Smooth muscle cell (in vitro differentiated cells): Measurements from ENCODE around the gene CENPX. TPM values are rescaled to one million over a fixed set of nuclear protein-coding genes. Genes with fewer than 3 reads are reported as not detected.

ENCODE experiments used
- DNase-seq: peaks from one replicate; lab custom pipeline; 2025; ENCODE audit not compliant: unreplicated experiment; lab: John Stamatoyannopoulos, UW
- H2AFZ ChIP-seq: fragments of 200-600 bp; sonication (generic); 2 replicates; pipeline ENCODE4 v1.6.0; 2016; ENCODE audit warnings: antibody characterized with exemption, low read depth, mild to moderate bottlenecking
- H3F3A ChIP-seq: fragments of 200-600 bp; sonication (generic); 2 replicates; pipeline ENCODE4 v1.6.0; 2017; ENCODE audit warnings: antibody characterized with exemption, low read depth
- H3K27ac ChIP-seq: fragments of 200-600 bp; sonication (generic); 2 replicates; pipeline ENCODE4 v1.5.1; 2016; ENCODE audit warnings: low read depth, mild to moderate bottlenecking
- H3K27me3 ChIP-seq: fragments of 200-600 bp; sonication (generic); 2 replicates; pipeline ENCODE4 v1.6.1; 2016; ENCODE audit warnings: low read depth, mild to moderate bottlenecking
- H3K36me3 ChIP-seq: fragments of 200-600 bp; sonication (generic); 2 replicates; pipeline ENCODE4 v1.5.1; 2016; ENCODE audit warnings: low read depth
- H3K4me1 ChIP-seq: fragments of 200-600 bp; sonication (generic); 2 replicates; pipeline ENCODE4 v1.5.1; 2016; ENCODE audit warnings: low read depth
- H3K4me2 ChIP-seq: fragments of 200-600 bp; sonication (generic); 2 replicates; pipeline ENCODE4 v1.6.0; 2016; ENCODE audit warnings: mild to moderate bottlenecking
- H3K4me3 ChIP-seq: fragments of 200-600 bp; sonication (generic); 2 replicates; pipeline ENCODE4 v1.5.1; 2016; ENCODE audit warnings: mild to moderate bottlenecking
- H3K79me2 ChIP-seq: fragments of 200-600 bp; sonication (generic); 2 replicates; pipeline ENCODE4 v1.6.0; 2016; ENCODE audit warnings: low read depth, mild to moderate bottlenecking
- H3K9ac ChIP-seq: fragments of 200-600 bp; sonication (generic); 2 replicates; pipeline ENCODE4 v1.6.0; 2016; ENCODE audit warnings: low read depth
- H3K9me3 ChIP-seq: fragments of 200-600 bp; sonication (generic); replicated peaks from 2 replicates; pipeline ENCODE4 v1.5.1; 2016; ENCODE audit warnings: low read depth
- H4K20me1 ChIP-seq: fragments of 200-600 bp; sonication (generic); 2 replicates; pipeline ENCODE4 v1.6.0; 2016; ENCODE audit warnings: low read depth
- WGBS: methylation state at CpG from one replicate; pipeline ENCODE4 v1.1.7; 2016; ENCODE audit warnings: low lambda C conversion rate; 5-methylcytosine and 5-hydroxymethylcytosine counted together
- polyA plus RNA-seq: library from polyadenylated mRNA; unstranded; fragments of >200 nt; fragmentation: Nextera tagmentation; extraction: Ambion mirVana; gene quantifications from 2 replicates; pipeline ENCODE4 v1.2.1, GENCODE V29; 2016
- total RNA-seq: library from RNA; depleted of rRNA; stranded (reverse); fragments of >200 nt; gene quantifications from 2 replicates; pipeline ENCODE4 v1.2.3, GENCODE V29; 2014
- TF ChIP-seq, protein P1 (sequence below): fragments of 200-600 bp; sonication (generic); IDR thresholded peaks from 2 replicates; pipeline ENCODE4 v1.5.1; 2017; ENCODE audit warnings: borderline replicate concordance, mild to moderate bottlenecking, antibody characterized with exemption; ENCODE audit not compliant: insufficient read depth, poor library complexity, severe bottlenecking

Gene CENPX
- total and polyA plus RNA-seq, 2 experiments from 2014 or later = 44.6 to 57.5 TPM

DNA sequence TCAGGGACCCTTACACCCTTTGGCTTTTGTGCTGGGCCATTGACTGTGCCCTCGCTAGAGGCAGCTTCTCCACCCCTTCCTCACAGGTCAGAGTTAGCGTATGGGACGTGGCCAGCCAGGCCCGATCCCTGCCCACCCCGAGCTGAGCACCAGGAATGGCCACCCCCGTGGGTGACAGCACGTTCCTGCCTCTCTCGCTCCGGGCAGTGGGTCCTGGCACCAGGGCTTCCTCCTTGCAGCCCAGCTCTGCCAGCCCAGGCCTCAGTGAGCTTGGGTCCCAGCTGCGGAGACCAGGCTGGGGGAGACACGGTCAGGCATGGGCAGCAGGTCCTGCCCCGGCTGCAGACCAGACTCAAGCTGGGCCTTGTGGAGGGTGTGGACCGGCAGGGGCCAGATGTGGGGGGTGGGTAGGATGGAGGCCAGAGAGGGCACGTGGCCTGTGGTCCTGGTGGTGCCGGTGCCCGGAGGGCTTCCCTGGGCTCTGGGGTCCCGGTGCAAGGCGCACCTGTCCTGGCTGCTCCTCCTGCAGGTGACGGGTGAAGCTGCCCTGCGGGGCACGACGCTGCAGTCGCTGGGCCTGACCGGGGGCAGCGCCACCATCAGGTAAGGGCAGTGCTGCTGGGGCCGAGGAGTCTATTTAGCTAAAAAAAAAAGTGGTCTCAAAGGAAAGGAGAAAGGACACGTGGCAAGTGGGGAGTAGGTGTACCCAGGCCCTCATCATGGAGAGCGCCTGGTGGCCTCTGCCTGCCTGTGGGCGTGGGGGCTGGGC, 27.0 kb downstream of the CENPX start:
- peaks cover 20% of the 10 kb centered on the region for H4K20me1 ChIP-seq
- 98% methylated on average over 28 of the region's 29 CpGs for WGBS

GRCh38 chr17:81994593-81995462, 27.9 kb downstream of the CENPX start:
- no peaks in the 10 kb centered on the region for H3F3A ChIP-seq
- H3K4me3 ChIP-seq = no peak overlapping the region
- WGBS = 92% methylated on average over 36 of the region's 39 CpGs
- H3K9ac ChIP-seq = no peak overlapping the region
- peaks cover 9% of the 10 kb centered on the region for H3K79me2 ChIP-seq
- DNase-seq = no peak
- peaks cover 20% of the 10 kb centered on the region for H4K20me1 ChIP-seq
- no peak overlapping the region for H3K4me2 ChIP-seq
- no peaks in the 10 kb centered on the region for H3K36me3 ChIP-seq
- H3K27me3 ChIP-seq = no peaks in the 10 kb centered on the region
- no peak overlapping the region for H3K27ac ChIP-seq
- no peaks in the 10 kb centered on the region for H3K9me3 ChIP-seq
- no peak overlapping the region for H2AFZ ChIP-seq
- peaks cover 25% of the 10 kb centered on the region for H3K4me1 ChIP-seq
- TF ChIP-seq, protein P1, sequence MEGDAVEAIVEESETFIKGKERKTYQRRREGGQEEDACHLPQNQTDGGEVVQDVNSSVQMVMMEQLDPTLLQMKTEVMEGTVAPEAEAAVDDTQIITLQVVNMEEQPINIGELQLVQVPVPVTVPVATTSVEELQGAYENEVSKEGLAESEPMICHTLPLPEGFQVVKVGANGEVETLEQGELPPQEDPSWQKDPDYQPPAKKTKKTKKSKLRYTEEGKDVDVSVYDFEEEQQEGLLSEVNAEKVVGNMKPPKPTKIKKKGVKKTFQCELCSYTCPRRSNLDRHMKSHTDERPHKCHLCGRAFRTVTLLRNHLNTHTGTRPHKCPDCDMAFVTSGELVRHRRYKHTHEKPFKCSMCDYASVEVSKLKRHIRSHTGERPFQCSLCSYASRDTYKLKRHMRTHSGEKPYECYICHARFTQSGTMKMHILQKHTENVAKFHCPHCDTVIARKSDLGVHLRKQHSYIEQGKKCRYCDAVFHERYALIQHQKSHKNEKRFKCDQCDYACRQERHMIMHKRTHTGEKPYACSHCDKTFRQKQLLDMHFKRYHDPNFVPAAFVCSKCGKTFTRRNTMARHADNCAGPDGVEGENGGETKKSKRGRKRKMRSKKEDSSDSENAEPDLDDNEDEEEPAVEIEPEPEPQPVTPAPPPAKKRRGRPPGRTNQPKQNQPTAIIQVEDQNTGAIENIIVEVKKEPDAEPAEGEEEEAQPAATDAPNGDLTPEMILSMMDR = no peak

More for the DNA sequence above, 27.0 kb downstream of the CENPX start:
- peaks cover 6% of the 10 kb centered on the region for H3K79me2 ChIP-seq
- no peaks in the 10 kb centered on the region for H3K27me3 ChIP-seq
- no peaks in the 10 kb centered on the region for H3K36me3 ChIP-seq
- no peaks in the 10 kb centered on the region for H3F3A ChIP-seq
- H3K4me1 ChIP-seq = peaks cover 25% of the 10 kb centered on the region
- H3K9me3 ChIP-seq = no peaks in the 10 kb centered on the region
- no peak overlapping the region for H2AFZ ChIP-seq
- no peak overlapping the region for H3K27ac ChIP-seq
- no peak for DNase-seq
- H3K4me2 ChIP-seq = no peak overlapping the region
- TF ChIP-seq, protein P1 = no peak
- no peak overlapping the region for H3K4me3 ChIP-seq
- H3K9ac ChIP-seq = no peak overlapping the region

DNA sequence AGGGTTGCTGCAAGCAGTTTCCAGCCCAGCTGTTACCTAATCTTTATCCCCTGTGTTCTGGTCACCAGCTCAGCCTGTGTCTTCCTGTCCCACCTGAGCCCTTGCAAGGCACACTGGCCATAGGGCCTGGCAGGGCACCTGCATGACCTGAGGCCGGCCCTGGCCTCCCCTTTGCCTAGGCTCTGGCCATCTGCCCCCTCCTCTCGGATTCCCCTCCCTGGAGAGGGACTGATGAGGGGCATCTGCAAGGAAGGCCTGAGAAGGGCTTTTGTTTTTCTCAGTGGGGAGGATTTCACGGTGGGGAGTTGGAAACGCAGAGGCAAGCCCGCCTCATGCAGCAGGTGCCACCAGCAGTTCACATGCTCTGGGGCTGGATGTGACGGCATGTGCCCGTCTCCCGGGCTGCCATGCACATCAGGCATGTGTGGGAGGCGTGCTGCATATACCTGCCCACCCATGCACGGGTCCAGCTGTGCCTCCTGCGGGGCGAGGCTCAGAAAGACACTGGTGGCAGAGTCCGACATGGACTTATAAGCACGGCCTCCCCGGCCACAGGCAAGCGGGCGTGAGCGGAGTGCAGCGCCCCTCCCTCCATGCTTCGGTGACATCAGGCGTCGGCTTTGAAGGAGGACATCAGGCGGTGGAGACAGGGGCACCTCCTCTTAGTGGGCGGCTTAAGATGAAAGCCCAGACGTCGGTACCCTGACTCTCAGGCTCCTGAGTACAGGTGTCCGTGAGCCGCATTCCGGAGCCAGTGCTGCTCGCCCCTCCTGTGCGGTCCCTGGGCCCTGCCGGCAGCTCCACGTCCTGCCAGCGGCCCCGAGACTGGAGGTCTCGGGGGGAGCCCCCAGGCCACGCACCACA, 28.7 kb downstream of the CENPX start:
- DNase-seq = no peak
- Histone ChIP-seq H3K9me3 (no peaks in the 10 kb centered on the region), H3K36me3 (no peaks in the 10 kb centered on the region), H3K4me1 (peaks cover 25% of the 10 kb centered on the region), H3K9ac (no peak overlapping the region), H3F3A (no peaks in the 10 kb centered on the region), H3K79me2 (peaks cover 9% of the 10 kb centered on the region), H2AFZ (no peak overlapping the region), H3K4me2 (no peak overlapping the region), H3K4me3 (no peak overlapping the region), H3K27ac (no peak overlapping the region), H3K27me3 (no peaks in the 10 kb centered on the region), H4K20me1 (peaks cover 18% of the 10 kb centered on the region)
- TF ChIP-seq, protein P1 = no peak
- WGBS = 96% methylated on average over 37 of the region's 37 CpGs
